Measurements from ENCODE around the gene SCN7A. TPM values are rescaled to one million over a fixed set of nuclear protein-coding genes. Genes with fewer than 3 reads are reported as not detected.

The SCN7A gene
- total RNA-seq, 1 experiment from 2014 or later = 0.17 TPM

GRCh38 chr2:166454006-166454595 lies 39.9 kb downstream of the SCN7A start:
- Mint-ChIP-seq H3K4me1 (no peaks in the 10 kb centered on the region), H3K9me3 (0 out of 2 replicates have a peak, but pooled peaks cover 3% of the 10 kb centered on the region), H3K36me3 (no peaks in the 10 kb centered on the region), H3K27me3 (ENCODE audit: low read depth) (no peaks in the 10 kb centered on the region), H3K4me3 (no peak overlapping the region), H3K27ac (no peak overlapping the region)
- POLR2A ChIA-PET = no interaction called here
- DNase-seq (ENCODE audit: low spot score) = no peak
- CTCF ChIA-PET = no interaction called here
- TF ChIP-seq E2F5 (CRISPR knock-in tag; IDR thresholded peaks at IDR 0.05) = no peak
- no peak for TF ChIP-seq ATF1 (CRISPR knock-in tag; IDR thresholded peaks at IDR 0.05)
- no peak for TF ChIP-seq CREM (CRISPR knock-in tag; IDR thresholded peaks at IDR 0.05)
- TF ChIP-seq, protein P1, sequence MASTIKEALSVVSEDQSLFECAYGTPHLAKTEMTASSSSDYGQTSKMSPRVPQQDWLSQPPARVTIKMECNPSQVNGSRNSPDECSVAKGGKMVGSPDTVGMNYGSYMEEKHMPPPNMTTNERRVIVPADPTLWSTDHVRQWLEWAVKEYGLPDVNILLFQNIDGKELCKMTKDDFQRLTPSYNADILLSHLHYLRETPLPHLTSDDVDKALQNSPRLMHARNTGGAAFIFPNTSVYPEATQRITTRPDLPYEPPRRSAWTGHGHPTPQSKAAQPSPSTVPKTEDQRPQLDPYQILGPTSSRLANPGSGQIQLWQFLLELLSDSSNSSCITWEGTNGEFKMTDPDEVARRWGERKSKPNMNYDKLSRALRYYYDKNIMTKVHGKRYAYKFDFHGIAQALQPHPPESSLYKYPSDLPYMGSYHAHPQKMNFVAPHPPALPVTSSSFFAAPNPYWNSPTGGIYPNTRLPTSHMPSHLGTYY (CRISPR knock-in tag; IDR thresholded peaks at IDR 0.05) = no peak
- no peak for TF ChIP-seq CBFB (CRISPR knock-in tag; IDR thresholded peaks at IDR 0.05; ENCODE audit: low read depth)
- TF ChIP-seq ZNF425 (CRISPR knock-in tag; conservative IDR thresholded peaks at IDR 0.05) = no peak
- TF ChIP-seq NR1H2 (CRISPR knock-in tag; IDR thresholded peaks at IDR 0.05) = no peak
- TF ChIP-seq FOXP4 (CRISPR knock-in tag; IDR thresholded peaks at IDR 0.05) = no peak
- TF ChIP-seq, protein P2, sequence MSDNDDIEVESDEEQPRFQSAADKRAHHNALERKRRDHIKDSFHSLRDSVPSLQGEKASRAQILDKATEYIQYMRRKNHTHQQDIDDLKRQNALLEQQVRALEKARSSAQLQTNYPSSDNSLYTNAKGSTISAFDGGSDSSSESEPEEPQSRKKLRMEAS (CRISPR knock-in tag; IDR thresholded peaks at IDR 0.05) = no peak
- no peak for TF ChIP-seq NFE2L1 (CRISPR knock-in tag; IDR thresholded peaks at IDR 0.05)
- no peak for TF ChIP-seq ELF4 (CRISPR knock-in tag; IDR thresholded peaks at IDR 0.05; ENCODE audit: low read depth)
- no peak for TF ChIP-seq CREB1 (CRISPR knock-in tag; IDR thresholded peaks at IDR 0.05)
- no peak for TF ChIP-seq ZNF416 (CRISPR knock-in tag; IDR thresholded peaks at IDR 0.05)
- TF ChIP-seq ZNF138 (CRISPR knock-in tag; conservative IDR thresholded peaks at IDR 0.05) = no peak
- TF ChIP-seq CDX4 (CRISPR knock-in tag; IDR thresholded peaks at IDR 0.05; ENCODE audit: borderline replicate concordance) = no peak
- TF ChIP-seq, protein P3, sequence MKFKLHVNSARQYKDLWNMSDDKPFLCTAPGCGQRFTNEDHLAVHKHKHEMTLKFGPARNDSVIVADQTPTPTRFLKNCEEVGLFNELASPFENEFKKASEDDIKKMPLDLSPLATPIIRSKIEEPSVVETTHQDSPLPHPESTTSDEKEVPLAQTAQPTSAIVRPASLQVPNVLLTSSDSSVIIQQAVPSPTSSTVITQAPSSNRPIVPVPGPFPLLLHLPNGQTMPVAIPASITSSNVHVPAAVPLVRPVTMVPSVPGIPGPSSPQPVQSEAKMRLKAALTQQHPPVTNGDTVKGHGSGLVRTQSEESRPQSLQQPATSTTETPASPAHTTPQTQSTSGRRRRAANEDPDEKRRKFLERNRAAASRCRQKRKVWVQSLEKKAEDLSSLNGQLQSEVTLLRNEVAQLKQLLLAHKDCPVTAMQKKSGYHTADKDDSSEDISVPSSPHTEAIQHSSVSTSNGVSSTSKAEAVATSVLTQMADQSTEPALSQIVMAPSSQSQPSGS (CRISPR knock-in tag; IDR thresholded peaks at IDR 0.05; ENCODE audit: borderline replicate concordance, low read depth) = no peak
- no peak for TF ChIP-seq ZNF281 (CRISPR knock-in tag; IDR thresholded peaks at IDR 0.05)
- ATAC-seq = no peak

All from WTC11 (cell line).